Skin of body (tissue), 2 donors: Measurements from ENCODE around the gene SRSF3. TPM values are rescaled to one million over a fixed set of nuclear protein-coding genes. Genes with fewer than 3 reads are reported as not detected.
A peak's percentile ranks its signal among the peaks of the same experiment; 100 is the strongest.
"Not testable (repeated sequence)": the region's sequence is repeated elsewhere in the genome, so short reads cannot be mapped to it uniquely, and the experiment has no call there.

Experiments
- DNase-seq: peaks from one replicate; lab custom pipeline; 2025; lab: John Stamatoyannopoulos, UW
- total RNA-seq: library from RNA; depleted of rRNA; stranded (reverse); fragments of >200 nt; gene quantifications from one replicate; pipeline ENCODE4 v1.2.3, GENCODE V29; 2014

SRSF3 gene
- total RNA-seq, 1 donor from 2014 or later: 147 TPM

DNA sequence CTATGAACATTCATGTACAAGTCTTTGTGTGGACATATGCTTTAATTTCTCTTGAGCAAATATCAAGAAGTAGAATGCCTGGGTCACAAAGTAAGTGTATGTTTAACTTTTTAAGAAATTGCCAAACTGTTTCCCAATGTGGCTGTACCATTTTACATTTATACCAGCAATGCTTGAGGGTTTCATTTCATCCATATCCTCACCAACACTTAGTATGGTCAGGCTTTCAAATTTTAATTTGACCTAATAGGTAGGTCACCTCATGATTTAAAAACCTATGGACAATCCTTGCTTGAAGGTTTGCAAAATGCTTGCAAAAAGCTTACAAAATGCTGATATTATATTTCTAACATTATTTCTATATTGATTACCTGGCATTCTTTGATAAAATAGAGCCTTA is 19.5 kb upstream of the SRSF3 start:
- DNase-seq: no peak

DNA sequence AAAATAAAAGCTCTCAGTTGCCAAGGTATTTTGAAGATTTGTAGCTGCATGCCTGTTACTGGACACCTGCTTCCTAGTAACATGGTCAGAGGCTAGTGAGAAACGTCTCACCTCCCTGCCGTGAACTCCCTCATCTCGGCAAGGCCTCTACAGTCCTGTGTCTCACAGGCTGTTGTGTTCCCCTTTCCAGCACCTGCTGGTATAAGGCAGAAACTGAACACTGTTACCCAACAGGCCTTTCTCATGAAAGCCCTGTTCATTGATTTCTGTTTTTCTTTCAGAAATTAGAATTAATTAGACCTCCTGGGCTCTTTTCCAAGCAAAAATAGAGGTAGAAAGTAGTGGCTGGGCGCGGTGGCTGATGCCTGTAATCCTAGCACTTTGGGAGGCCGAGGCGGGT is 17.6 kb upstream of the SRSF3 start:
- DNase-seq: no peak

DNA sequence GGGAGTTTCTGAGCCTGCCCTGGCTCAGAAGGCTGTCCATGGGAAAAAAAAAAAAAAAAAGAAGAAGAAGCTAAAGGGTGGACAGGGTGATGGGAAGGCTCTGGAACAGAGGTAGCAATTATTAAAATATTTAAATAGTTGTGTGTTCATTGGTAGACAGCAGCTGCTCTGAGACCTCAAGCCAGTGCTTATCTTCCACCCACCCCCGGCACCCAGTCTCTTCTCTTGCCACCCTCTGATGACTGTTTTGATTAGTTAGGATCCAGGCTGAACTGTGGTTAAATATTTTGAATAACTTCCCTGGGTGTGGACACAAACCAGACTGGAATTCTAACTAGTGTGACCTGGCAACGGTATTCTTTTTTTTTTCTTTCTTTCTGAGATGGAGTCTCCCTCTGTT is 16.9 kb upstream of the SRSF3 start:
- DNase-seq: no peak

GRCh38 chr6:36578030-36578429 is 16.1 kb upstream of the SRSF3 start:
- no peak for DNase-seq

DNA sequence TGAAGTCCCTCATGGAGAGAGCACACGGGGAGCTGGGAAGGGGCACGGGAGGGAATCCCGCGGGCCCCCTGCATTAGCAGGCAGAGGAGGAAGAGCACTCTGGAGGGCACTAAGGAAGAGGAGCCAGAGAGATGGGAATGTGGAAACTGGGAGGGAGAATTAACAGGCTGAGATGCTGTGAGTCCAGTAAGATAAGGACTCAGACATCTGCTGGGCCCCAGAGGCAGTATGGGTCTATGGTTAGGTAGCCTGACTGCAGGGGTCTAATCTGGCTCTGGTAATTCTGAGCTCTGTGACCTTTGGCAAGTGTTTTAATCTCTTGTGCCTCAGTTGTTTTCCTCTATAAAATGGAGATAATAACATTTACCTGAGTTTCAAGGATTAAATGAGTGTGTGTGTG is 15.7 kb upstream of the SRSF3 start:
- no peak for DNase-seq

DNA sequence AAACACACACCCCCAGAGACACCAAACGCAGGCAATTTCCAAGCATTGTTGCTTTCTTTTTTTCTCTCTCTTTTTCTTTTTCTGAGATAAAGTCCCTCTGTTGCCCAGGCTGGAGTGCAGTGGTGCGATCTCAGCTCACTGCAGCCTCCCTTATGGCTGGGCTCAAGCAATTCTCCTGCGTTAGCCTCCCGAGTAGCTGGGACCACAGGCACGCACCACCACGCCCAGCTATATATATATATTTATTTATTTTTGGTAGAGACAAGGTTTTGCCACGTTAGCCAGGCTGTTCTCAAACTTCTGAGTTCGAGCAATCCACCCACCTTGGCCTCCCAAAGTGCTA is 14.0 kb upstream of the SRSF3 start:
- DNase-seq: no peak

GRCh38 chr6:36581716-36582115 is 12.4 kb upstream of the SRSF3 start:
- no peak for DNase-seq

DNA sequence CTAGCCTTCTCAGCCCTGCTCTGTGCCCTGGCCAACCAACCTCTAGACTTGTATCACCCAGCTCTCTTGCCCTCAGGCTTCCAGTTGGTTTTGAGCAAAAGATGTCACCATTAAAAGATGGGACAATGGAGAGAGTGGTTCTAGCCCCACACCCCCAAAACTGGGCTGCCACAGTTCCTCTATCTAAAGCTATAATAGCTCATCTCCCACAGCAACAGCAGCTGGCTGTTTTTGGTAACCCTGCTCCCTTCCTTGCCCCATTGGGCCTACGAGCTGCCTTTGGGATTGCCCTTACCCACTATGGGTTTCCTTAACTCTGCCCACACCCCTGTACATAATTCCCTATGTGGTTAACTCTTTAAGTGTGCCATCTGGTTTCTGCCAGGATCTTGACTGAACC is 7.6 kb upstream of the SRSF3 start:
- no peak for DNase-seq

GRCh38 chr6:36589025-36589400 is 5.1 kb upstream of the SRSF3 start:
- not testable (repeated sequence) for DNase-seq

GRCh38 chr6:36590237-36590636 is 3.9 kb upstream of the SRSF3 start:
- DNase-seq: no peak

DNA sequence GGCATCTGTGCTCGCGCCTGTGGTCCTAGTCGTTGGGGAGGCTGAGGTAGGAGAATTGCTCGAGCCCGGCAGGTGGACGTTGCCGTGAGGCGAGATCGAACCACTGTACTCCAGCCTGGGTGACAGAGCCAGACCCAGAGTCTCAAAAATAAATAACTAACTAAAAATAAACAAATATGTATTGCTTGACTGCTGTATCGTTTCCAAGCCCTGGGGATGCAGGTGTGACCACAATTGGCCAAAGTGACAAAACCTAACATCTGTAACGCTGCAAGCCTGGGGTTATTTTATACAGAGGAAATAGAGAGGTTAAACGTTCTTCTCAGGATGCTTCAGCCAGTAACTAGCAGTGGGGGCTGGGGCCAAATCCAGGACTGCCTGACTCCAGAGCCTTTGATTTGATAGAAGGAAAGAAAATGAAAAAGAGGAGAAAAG is 1.9 kb upstream of the SRSF3 start:
- no peak for DNase-seq

- DNase-seq: peak; percentile 78
Observed at GRCh38 chr6:36593569-36594028, 563 bp upstream of the SRSF3 start.

- peak; percentile 75 for DNase-seq
Observed at GRCh38 chr6:36594816-36595643, 868 bp downstream of the SRSF3 start.

DNA sequence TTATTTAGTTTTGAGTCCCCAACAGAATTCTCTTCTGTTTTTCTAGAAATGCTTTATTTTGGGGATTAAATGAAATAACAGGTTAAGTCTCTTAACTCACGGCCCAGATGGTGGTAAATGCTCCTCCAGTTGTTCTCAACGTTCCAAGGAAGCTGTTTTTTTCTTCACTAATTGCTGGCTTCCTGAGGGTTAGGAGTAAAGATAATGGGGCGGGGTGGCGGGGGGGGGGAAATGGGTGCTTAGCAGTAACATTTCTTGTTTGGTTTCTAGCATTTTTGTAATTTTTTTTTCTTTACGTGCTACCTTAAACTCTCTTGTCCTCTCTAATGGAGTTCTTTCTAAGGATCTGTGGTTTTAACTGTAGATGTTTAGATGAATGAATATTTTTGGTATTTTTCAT is 2.2 kb downstream of the SRSF3 start:
- no peak for DNase-seq

GRCh38 chr6:36597775-36598174 is 3.6 kb downstream of the SRSF3 start:
- DNase-seq: no peak

DNA sequence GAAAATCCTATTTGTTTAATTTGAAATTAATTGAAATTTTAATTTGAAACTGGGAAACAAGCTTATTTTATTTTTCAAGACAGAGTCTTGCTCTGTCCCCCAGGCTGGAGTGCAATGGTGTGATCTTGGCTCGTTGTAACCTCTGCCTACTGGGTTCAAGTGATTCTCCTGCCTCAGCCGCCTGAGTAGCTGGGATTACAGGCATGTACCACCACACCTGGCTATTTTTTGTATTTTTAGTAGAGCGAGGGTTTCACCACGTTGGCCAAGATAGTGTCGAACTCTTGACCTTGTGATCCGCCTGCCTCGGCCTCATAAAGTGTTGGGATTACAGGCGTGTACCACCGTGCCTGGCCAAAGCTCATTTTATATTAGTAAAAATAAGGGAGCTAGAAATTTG is 4.2 kb downstream of the SRSF3 start:
- DNase-seq: no peak

DNA sequence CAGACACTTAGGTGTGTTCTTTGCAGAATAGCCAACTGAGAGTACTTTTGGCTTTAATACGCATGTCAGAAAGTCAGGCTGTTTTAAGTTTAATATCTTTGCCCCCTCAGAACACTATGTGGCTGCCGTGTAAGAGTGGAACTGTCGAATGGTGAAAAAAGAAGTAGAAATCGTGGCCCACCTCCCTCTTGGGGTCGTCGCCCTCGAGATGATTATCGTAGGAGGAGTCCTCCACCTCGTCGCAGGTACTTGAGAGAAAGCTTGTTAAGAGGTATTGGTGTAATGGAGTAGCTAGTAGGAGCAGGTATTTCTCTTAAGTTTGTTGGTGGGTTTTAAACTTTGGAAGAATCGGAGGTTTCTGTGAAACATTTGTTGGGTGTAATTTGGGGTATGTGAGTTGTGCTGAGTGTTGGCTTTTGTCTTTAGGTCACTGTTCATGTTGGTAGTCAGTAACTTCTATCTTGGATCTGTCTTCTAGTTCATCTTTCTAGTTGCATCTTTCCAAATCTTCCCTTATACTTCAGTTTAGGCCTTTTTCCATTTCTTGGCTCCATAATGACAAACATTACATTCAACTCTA is 4.7 kb downstream of the SRSF3 start:
- no peak for DNase-seq

- DNase-seq: no peak
Observed at GRCh38 chr6:36599791-36600209, 5.6 kb downstream of the SRSF3 start.

DNA sequence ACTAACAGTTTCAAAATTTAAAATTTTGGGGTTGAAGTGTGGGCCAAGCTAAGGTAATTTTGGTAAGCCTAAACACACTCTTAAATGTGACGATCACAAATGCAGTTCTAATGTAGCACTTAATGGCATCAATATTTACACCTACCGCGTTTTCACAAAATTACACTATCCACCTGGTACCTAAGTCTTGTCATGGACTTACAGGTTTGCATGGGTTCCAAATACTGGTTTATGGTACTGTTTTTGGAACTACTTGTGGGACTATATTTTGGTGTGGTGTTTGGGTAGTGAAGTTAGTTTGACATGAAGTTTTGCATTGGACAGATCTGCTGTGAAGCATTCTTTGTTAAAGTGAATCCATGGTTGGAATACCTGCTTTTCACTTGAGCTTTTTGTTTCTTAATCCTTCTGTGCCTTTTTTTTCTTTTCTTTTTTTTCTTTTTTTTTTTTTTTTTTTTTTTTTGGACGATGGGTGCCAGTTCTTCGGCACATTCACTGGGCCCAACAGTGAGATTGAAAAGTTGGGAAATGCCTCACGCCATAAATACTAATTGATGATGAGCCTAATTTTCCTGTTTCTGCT is 6.5 kb downstream of the SRSF3 start:
- no peak for DNase-seq

DNA sequence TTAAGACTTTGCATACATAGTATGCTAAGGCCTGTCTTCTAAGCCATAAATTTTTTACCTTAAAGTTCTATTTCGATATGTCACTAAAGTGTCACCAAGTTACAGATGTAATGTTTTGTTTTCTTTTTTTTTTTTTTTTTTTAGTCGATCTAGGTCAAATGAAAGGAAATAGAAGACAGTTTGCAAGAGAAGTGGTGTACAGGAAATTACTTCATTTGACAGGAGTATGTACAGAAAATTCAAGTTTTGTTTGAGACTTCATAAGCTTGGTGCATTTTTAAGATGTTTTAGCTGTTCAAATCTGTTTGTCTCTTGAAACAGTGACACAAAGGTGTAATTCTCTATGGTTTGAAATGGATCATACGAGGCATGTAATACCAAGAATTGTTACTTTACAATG is 7.7 kb downstream of the SRSF3 start:
- not testable (repeated sequence) for DNase-seq

GRCh38 chr6:36603222-36604089 is 9.3 kb downstream of the SRSF3 start:
- no peak for DNase-seq
